GM19397 (cell line): ENCODE data around the gene FREM3.
"Not testable (repeated sequence)": the region's sequence is repeated elsewhere in the genome, so short reads cannot be mapped to it uniquely, and the experiment has no call there.

Experiments
- ATAC-seq: cut with Tn5 transposase; IDR thresholded peaks from one replicate; pipeline ENCODE4 v1.9.1; 2021; ENCODE audit warnings: mild to moderate bottlenecking, moderate library complexity; ENCODE audit not compliant: unreplicated experiment

Gene FREM3

DNA sequence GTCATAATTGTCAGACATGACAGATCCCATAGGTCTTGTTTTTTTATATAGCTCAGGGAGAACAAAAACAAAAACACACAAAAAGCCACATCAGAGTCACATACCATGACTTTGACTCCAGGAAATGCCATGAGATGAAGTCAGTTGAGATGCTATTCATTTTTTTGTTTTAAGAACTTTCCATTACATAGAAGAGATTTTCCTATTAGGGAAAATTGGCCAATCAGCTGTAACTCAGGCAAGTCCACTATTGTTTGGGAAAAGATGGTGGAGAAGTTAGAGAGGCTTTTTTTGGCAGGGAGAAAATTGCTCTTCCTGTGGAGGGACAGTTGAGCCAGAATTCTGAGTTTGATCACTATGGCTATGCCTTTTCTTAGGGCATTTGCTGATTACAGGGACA, 114.4 kb downstream of the FREM3 start:
- ATAC-seq: no peak

DNA sequence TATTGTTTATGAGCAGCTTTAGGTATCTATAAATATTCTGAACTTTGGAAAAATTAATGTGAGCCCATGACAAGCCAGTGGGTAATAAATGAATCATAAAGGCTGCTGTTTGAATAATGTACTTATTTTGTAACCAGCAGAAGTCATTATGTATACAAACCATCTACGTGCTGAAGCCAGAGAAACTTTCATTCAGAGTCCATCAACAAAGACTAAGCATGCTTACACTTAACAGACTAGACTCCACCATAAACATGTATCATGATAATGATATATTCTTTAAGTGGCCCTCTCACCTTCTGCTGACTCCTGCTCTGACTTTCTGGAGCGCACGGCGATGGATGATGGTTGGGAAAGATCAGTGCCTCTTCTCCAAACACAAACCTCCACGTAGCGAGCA, 114.9 kb downstream of the FREM3 start:
- no peak for ATAC-seq

DNA sequence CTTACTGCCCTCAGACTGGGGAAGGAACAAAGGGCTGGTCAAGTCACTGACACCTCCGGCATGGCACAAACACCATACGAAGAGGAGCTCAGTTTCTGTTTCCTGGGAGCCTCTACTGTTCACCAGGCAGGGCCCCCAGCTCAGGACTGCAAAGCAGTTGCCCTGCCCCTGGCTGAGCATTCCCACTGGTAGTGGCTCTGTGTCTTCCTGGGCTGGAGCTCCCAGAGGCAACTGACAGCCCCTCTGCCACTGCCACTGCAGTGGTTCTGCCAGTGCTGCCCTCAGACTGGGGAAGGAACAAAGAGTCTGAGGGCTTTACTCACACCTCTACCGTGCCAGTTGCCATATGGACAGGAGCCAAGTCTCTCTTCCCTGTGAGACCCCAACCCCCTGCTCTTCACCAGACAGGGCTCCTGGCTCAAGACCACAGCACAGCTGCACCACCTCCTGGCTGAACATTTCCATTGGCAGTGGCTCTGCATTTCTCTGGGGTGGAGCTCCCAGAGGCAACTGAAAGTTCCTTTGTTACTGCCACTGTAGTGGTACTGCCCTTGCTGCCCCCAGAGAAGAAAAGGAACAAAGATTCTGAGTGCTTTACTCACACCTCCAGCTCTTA, 119.0 kb downstream of the FREM3 start:
- no peak for ATAC-seq

DNA sequence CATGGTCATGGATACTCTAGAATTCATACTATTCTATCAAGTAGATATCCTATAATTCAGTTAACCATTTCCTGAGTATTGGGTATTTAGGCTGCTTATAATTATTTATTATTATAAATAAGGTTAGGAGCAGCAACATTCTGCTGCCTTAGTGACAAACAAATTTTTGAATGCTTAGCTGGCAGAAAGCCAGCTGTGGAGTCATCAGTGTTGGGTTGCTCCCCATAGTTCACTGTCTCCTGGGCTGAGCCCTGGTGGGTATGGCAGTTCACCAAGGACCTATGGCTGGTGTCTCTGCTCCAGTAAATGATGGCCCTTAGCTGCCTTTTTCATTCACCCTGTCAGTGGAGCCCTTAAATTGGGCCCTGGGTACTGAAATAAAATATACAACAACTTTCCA, 125.1 kb downstream of the FREM3 start:
- ATAC-seq: no peak

DNA sequence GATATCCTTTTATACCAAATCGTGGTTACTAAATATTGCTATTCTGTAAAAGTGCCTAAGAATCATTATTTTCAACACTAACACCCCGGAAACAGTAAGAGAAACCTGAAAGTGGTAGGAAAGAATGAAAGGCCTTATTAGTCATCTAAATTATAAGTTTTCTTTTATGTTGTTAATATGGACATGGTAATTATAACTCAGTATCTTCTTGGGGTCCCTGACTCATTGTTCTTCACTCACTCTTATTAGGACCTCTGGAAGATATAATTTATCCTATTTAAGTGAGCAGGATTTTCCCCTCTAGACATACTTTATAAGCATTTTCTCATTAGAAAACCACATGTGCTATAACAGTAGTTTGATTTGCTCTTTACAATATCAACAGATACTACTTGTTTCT, 136.0 kb downstream of the FREM3 start:
- ATAC-seq: no peak

DNA sequence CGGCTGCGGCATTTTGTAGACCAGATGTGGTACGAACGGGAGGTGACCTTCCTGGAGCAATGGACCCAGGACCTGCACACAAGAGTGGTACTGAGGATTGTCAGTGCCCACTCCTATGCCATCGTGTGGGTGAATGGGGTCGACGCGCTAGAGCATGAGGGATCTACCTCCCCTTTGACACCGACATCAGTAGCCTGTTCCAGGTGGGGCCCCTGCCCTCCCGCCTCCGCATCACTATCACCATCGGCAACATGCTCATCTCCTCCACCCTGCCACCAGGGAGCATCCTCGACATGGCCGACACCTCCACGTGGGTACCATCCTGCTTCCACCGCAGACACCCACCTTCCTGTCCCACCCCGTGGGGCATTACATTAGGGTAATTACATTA, 140.7 kb downstream of the FREM3 start:
- no peak for ATAC-seq

DNA sequence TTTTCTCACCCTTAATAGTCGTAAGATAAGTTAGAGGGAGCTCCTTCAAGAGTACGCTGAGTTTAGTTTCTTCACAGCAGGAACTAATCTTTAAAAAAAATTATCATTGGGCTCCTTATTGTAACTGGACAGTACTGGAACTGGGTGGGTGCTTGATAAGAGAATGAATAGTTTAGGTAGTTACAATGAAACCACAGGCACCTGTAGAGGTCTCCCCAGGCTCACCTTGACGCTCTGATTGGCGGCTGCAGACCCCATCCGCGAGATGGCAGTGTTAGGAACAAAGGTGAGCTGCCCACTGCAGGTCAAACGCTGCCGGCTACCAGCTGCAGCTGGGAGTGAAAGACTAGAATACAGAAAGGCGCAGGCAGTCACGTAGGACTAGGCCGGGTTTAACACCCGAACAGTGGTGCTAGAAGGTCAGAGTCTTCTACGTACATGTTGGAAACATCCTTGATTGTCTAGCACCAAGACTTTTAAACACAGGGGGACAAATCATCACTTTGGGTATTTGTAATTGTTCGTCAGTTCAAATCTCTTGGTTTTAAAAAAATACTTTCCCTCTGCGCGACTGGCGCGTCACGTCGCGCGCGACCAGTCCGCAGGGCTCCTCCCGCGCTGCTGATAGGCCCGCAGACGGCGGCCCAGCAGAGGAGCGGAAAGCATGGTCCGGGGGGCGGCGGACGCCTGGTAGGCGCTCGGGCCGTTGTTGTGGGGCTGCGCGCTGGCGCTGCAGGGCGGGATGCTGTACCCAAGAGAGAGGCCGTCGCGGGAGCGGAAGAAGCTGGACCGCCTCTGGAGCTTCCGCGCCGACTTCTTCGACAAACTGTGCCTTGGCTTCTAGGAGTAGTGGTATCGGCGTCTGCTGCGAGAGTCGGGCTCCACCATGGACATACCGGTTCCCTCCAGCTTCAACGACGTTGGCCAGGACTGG, 141.4 kb downstream of the FREM3 start:
- peak; percentile 91 for ATAC-seq

DNA sequence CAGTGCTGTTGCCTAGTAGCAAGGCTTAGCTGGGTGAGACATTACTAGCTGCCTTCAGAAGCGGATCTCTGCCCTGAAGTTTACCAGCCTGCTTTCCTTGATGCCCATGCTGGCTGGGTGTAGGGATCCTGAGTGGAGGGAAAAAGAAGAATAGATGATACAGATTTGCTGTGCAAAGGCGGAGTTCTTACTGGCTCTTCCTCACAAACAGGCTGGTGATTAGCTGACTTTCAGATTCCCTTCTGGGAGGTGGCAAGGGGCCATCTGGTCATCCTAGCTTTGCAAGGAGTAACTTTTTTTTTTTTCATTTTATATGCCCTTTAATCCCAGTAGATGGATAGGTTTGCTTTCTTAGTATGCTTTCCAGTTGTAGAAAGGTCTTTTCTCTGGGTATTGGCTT, 142.2 kb downstream of the FREM3 start:
- ATAC-seq: no peak

DNA sequence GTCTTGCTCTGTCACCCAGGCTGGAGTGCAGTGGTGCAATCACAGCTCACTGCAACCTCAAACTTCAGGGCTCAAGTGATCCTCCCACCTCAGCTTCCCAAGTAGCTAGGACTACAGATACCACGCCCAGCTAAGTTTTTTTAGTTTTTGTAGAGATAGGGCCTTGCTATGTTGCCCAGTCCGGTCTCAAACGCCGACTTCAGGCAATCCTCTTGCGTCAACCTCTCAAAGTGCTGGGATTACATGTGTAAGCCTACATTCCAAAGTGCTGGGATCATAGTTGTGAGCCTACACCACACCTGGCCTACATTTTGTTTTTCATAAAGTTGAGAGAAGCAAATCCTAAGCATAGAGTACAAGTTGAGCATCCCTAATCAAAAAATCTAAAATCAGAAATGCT, 144.8 kb downstream of the FREM3 start:
- no peak for ATAC-seq

DNA sequence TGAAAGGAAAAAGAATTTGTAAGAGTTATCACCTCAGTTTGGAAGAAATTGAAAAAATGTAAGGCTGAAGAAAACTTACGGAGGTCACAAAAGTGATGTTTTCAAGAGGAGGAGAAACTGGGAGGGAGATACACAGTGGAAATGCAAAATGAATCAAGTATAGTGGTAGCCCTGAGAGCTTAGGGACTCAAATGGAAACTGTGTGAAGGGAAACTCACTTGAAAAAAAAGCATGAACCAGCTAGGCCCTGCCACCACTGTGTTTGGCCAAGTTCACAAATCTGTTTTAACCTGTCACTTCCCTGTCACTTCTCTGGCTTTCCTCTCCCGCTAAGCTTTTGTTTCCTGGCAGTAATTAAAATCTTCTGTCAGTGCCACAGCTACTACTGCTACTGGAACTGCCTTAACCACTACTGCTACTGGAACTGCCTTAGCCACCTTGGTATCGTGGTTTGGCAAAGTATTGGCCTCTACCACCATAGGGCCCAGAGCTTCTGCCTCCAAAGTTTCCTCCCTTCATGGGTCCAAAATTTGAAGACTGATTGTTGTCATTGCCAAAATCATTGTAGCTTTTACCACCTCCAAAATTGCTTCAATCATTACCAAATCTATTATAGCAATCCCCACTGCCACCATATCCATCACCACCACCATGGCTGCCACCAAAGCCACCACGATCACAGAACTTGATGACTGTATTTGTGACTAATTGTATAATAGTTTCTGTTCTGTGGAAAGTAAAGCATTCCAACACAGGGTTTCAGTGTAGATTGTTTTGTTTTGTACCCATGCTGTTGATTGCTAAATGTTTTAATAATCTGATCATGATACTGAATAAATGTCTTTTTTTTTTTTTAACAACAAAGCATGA, 145.5 kb downstream of the FREM3 start:
- peak; percentile 24 for ATAC-seq

DNA sequence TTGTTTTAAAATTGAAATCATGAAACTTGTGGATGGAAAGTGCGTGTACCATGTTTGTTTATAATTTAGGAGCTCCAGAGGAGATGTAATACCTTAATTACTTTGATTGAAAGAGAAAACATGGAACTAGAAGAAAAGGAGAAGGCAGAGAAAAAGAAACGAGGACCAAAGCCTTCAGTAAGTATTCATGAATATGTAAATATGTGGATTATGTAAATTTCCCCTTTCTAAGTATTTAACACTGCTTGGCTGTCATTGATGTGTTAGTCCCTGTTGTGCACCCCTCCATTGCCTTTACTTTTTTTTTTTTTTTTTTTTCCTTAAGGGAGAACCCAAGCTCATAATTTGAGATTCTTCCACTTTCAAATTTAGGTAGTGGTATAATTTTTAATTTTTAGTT, 150.5 kb downstream of the FREM3 start:
- ATAC-seq: no peak

DNA sequence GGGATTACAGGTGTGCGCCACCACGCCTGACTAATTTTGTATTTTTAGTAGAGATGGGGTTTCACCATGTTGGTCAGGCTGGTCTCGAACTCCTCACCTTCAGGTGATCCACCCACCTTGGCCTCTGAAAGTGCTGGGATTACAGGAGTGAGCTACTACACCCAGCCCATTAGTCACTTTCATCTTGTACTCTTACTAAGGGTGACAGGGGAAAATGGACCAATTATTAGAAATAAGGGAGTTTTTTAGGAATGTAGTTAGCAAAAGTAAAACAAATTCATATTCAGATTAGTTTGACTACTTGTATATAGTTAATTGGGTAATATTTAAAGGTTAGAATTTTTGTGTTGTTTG, 160.8 kb downstream of the FREM3 start:
- no peak for ATAC-seq

DNA sequence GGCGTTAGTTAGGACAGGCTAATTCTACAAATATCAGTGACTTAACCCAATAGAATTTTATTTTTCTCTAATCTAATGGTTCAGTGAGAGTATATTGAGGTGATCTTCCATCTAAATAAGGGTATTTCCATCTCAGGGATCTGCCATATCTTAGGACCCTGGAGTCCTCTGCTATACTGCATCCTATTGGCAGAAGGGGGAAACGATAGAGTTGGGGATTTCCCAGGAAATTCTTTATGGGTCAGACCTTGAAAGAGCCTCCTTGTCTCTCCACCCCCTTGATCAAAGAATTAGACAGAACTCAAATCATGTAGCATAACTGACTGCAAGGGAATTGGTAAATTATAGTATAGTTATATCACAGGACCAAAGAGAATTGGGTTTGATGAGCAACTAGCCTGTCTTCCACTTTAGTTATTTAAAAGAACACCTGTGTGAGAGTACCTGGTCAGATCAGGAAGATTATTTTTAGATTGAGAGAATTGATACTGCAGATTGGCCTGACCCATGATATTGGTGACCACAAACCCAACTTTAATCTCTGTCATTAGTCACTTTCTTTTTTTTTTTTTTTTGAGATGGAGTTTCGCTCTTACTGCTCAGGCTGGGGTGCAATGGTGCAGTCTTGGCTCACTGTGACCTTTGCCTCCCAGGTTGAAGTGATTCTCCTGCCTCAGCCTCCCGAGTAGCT, 161.4 kb downstream of the FREM3 start:
- no peak for ATAC-seq

DNA sequence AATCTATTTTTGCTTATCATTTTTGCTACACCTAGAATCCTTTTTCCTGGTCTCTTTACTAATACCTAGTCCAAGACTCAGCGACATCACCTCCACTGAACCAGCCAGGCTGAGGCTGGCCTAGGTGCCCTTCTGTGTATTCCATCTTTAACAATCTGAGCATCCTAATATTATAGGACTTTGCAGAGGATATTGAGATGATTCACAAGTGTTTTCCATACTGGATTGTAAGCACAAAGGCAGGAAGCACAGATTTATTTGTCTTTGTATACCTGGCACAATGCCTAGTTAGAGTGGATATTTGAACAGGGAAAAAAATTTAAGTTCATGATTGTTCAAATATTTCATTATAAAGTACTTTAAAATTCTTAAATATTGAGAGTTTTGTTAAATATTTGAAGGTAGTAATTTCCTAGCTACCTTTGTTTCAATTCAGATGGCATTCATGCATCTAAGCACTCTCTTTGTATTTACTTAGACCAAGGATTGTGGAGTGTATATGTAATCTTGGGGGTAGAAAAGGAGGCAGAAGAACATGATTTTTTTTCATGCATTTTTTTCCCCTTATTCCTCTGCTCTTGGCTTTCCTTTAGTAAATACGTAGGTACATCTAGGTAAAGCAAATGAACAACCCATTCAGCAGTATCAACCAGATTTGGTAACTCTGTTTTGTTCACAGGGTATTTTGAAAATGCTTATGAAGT, 168.5 kb downstream of the FREM3 start:
- no peak for ATAC-seq

DNA sequence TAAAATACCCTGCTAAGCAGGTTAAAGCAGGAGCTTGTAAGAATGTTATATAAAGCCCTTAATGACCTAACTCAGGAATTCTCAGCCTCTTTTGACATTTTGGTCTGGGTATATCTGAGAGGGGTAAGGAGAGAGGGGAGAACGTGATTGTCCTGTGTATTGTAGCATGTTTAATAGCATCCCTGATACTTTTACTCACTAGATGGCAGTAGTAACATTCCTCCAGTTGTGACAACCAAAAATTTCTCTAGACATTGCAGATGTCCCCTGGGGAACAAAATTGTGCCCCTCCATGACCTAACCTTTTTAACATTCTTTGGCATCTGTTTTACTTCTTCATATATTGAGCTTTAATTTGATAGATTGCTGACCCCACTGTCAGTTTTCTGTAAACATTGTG, 169.1 kb downstream of the FREM3 start:
- ATAC-seq: no peak

DNA sequence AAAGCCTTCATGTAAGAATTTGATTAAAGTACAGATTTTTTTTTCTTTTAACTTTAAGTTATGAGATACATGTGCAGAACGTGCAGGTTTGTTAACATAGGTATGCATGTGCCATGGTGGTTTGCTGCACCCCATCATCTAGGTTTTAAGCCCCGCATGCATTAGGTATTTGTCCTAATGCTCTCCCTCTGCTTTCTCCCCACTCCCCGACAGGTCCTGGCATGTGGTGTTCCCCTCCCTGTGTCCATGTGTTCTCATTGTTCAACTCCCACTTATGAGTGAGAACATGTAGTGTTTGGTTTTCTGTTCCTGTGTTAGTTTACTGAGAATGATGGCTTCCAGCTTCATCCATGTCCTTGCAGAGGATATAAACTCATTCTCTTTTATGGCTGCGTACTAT, 172.4 kb downstream of the FREM3 start:
- ATAC-seq: not testable (repeated sequence)
